IPS-15b (cell line): Measurements from ENCODE around the gene CATSPERD.
"Not testable (repeated sequence)": the region's sequence is repeated elsewhere in the genome, so short reads cannot be mapped to it uniquely, and the experiment has no call there.

ENCODE experiments used
- H3K27me3 ChIP-seq: one replicate; pipeline ENCODE4 v1.6.1; 2013; ENCODE audit warnings: low read length; ENCODE audit not compliant: control insufficient read depth, insufficient read depth
- H3K36me3 ChIP-seq: one replicate; pipeline ENCODE4 v1.6.1; 2013; ENCODE audit warnings: low read length; ENCODE audit not compliant: control insufficient read depth, insufficient read depth
- H3K4me1 ChIP-seq: one replicate; pipeline ENCODE4 v1.6.1; 2013; ENCODE audit warnings: mild to moderate bottlenecking, low read length; ENCODE audit not compliant: control insufficient read depth, insufficient read depth
- H3K4me3 ChIP-seq: one replicate; pipeline ENCODE4 v1.5.1; 2013; ENCODE audit warnings: low read depth, low read length
- H3K9ac ChIP-seq: one replicate; pipeline ENCODE4 v1.6.1; 2013; ENCODE audit warnings: low read depth, mild to moderate bottlenecking, low read length
- H3K9me3 ChIP-seq: one replicate; pipeline ENCODE4 v1.6.1; 2013; ENCODE audit warnings: mild to moderate bottlenecking, low read length; ENCODE audit not compliant: control insufficient read depth, insufficient read depth

The CATSPERD gene

GRCh38 chr19:5767949-5768348 lies 47.5 kb downstream of the CATSPERD start:
- Histone ChIP-seq H3K27me3 (no peaks in the 10 kb centered on the region), H3K4me3 (no peak overlapping the region), H3K9ac (no peak overlapping the region), H3K4me1 (no peaks in the 10 kb centered on the region), H3K9me3 (no peaks in the 10 kb centered on the region), H3K36me3 (no peaks in the 10 kb centered on the region)

DNA sequence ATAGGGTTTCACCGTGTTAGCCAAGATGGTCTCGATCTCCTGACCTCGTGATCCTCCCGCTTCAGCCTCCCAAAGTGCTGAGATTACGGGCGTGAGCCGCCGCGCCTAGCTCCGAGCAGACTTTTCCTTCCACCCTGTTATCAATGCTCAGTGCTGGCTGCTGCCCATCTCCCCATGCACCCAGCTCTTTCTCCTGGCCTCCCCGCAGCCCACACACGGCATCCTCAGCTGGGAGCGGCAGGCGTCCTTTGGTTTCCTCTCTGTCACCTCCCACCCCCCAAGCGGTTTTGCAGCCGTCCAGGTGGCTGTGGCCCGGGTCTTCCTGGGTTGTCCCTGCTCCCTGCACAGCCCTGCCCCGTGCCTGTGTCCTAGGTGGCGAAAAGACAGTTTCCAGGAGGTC lies 52.0 kb downstream of the CATSPERD start:
- Histone ChIP-seq H3K4me3 (no peak overlapping the region), H3K9ac (no peak overlapping the region), H3K4me1 (no peaks in the 10 kb centered on the region), H3K9me3 (no peaks in the 10 kb centered on the region), H3K36me3 (no peaks in the 10 kb centered on the region), H3K27me3 (no peaks in the 10 kb centered on the region)

DNA sequence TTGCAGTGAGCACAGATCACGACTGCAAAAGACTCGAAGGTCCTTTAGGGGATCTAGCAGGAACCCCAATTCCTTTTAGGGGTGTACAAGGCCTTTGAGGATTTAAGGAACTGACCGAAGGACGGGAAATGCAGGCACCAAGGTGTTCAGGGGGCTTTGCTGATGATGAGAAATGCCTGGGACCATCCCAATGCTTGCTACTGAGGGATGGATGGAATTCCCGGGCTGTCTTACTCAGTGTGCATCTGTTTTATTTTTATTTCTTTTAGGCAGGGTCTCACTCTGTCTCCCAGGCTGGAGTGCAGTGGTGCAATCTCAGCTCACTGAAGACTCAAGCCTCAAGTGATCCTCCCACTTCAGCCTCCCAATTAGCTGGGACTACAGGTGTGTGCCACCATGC lies 52.8 kb downstream of the CATSPERD start:
- Histone ChIP-seq H3K4me1 (no peaks in the 10 kb centered on the region), H3K9me3 (no peaks in the 10 kb centered on the region), H3K27me3 (no peaks in the 10 kb centered on the region), H3K36me3 (no peaks in the 10 kb centered on the region), H3K9ac (no peak overlapping the region), H3K4me3 (no peak overlapping the region)

DNA sequence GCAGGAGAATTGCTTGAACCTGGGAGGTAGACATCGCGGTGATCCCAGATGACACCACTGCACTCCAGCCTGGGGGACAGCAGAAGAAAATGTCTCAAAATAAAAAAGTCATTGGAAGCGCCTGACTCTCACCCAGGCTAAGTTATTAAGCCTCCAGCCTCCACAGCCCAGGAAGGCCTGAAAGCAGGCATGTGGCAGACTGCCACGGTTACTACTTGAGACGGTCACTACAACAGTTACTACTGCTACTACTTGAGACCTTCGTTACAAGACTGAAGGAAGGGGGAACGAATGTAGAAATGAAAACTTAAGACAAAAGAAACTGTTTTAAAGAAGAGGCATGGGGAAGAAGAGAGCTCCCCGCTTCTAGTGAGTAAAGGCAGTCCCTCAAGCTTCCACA lies 54.5 kb downstream of the CATSPERD start:
- Histone ChIP-seq H3K4me1 (no peaks in the 10 kb centered on the region), H3K9ac (no peak overlapping the region), H3K27me3 (no peaks in the 10 kb centered on the region)

GRCh38 chr19:5775668-5776309 lies 55.4 kb downstream of the CATSPERD start:
- no peaks in the 10 kb centered on the region for H3K36me3 ChIP-seq
- no peaks in the 10 kb centered on the region for H3K27me3 ChIP-seq
- H3K9me3 ChIP-seq, result no peaks in the 10 kb centered on the region
- H3K4me1 ChIP-seq, result no peaks in the 10 kb centered on the region
- no peak overlapping the region for H3K9ac ChIP-seq
- no peak overlapping the region for H3K4me3 ChIP-seq

More for the DNA sequence above, 54.5 kb downstream of the CATSPERD start:
- H3K9me3 ChIP-seq, result no peaks in the 10 kb centered on the region
- H3K4me3 ChIP-seq, result no peak overlapping the region
- H3K36me3 ChIP-seq, result no peaks in the 10 kb centered on the region

DNA sequence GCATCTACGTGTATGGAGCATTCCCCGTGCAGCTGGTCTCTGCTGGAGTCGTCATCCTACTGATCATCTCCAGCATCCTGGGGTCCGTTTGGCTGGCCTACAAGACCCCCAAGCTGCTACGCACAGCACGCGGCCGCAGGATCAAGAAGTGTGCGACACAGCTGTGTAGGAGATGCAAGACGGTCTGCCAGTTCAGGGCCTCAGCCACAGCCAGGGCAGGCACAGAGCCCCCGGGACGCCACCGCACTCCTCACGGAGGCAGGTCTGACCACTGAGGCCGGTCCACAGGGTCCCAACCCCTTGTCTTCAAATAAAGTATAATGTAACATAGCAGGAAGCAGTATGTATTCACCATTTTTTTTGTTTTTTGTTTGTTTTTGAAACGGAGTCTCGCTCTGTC lies 58.0 kb downstream of the CATSPERD start:
- no peaks in the 10 kb centered on the region for H3K27me3 ChIP-seq
- no peak overlapping the region for H3K4me3 ChIP-seq
- H3K9ac ChIP-seq, result no peak overlapping the region

GRCh38 chr19:5780916-5781315 lies 60.5 kb downstream of the CATSPERD start:
- not testable (repeated sequence) for H3K4me1 ChIP-seq, H3K9me3 ChIP-seq, H3K4me3 ChIP-seq, H3K9ac ChIP-seq, H3K27me3 ChIP-seq
- H3K36me3 ChIP-seq, result peaks cover 14% of the 10 kb centered on the region

More for the DNA sequence above, 58.0 kb downstream of the CATSPERD start:
- H3K9me3 ChIP-seq, result no peaks in the 10 kb centered on the region
- H3K36me3 ChIP-seq, result no peaks in the 10 kb centered on the region
- no peaks in the 10 kb centered on the region for H3K4me1 ChIP-seq

DNA sequence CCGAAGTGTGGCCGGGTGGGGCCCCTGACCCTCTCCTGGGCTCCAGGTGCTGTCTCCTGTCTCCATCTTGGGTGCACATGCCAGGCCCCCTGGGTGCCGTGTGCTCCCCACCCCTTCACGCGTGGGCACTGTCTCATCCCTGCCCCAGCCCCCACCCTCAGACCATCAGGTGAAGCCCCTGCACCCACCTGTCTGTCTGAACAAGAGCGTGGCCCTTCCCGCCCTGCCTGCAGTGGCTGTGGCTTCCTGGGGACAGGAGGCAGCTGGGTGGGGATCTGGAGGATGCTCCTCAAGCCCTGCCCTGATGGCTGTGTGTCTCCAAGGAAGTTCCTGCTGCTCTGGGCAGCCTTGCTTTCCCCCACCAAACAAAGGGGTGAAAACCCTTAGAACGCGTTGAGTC lies 61.9 kb downstream of the CATSPERD start:
- H3K36me3 ChIP-seq, result peaks cover 28% of the 10 kb centered on the region
- H3K4me1 ChIP-seq, result no peaks in the 10 kb centered on the region
- H3K27me3 ChIP-seq, result no peaks in the 10 kb centered on the region
- no peak overlapping the region for H3K4me3 ChIP-seq
- H3K9me3 ChIP-seq, result no peaks in the 10 kb centered on the region
- H3K9ac ChIP-seq, result no peak overlapping the region

GRCh38 chr19:5782945-5783919 lies 62.8 kb downstream of the CATSPERD start:
- H3K4me1 ChIP-seq, result no peaks in the 10 kb centered on the region
- no peaks in the 10 kb centered on the region for H3K9me3 ChIP-seq
- no peak overlapping the region for H3K9ac ChIP-seq
- no peaks in the 10 kb centered on the region for H3K27me3 ChIP-seq
- H3K36me3 ChIP-seq, result peaks cover 37% of the 10 kb centered on the region
- no peak overlapping the region for H3K4me3 ChIP-seq

DNA sequence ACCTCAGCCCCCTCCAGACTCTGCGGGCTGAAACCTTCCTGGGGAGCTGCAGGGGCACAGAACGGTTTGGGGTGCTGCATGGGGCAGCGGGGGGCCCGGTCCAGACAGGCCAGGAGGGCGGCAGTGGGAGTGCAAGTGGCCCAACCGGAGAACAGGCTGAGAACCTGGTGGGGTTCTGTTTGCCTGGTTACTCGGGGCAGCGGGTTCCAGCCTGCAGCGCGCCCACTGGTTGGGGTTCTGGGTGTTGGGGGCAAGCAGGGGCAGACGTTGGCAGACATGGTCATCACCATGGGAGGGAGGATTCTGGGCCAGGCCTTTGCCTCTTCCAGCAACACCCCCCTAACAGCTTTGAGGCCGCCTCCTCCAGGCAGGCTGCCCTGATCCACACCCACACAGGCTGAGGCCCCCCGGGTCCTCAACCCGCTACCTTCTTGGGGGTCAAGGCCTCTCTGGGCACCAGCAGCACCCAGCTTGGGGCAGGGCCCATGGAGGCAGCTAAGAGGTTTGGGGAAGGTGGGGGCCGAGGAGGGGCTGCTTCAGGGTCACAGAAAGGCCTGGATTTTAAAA lies 64.2 kb downstream of the CATSPERD start, which contains the start of gene PRR22:
TSS of gene PRR22 (minus strand) at position 166 of the 567 bp plus-strand sequence. CDS start at position 80, 86 bp downstream.
- Histone ChIP-seq H3K36me3 (peaks cover 44% of the 10 kb centered on the region), H3K9me3 (no peaks in the 10 kb centered on the region), H3K9ac (no peak within 1 kb of the TSS), H3K27me3 (no peaks in the 10 kb centered on the region), H3K4me3 (no peak within 1 kb of the TSS), H3K4me1 (no peaks in the 10 kb centered on the region)

GRCh38 chr19:5785423-5785822 lies 65.0 kb downstream of the CATSPERD start:
- Histone ChIP-seq H3K9me3 (no peaks in the 10 kb centered on the region), H3K36me3 (peaks cover 48% of the 10 kb centered on the region), H3K27me3 (no peaks in the 10 kb centered on the region), H3K4me3 (no peak overlapping the region), H3K4me1 (no peaks in the 10 kb centered on the region), H3K9ac (no peak overlapping the region)
